HUES64 (cell line): ENCODE data around the gene FATE1. TPM values are rescaled to one million over a fixed set of nuclear protein-coding genes. Genes with fewer than 3 reads are reported as not detected.
A peak's percentile ranks its signal among the peaks of the same experiment; 100 is the strongest.

ENCODE experiments used
- H3K27ac ChIP-seq: 2 replicates; pipeline ENCODE4 v1.7.0; 2013; ENCODE audit warnings: low read depth, low read length, inconsistent platforms
- H3K27me3 ChIP-seq: 2 replicates; pipeline ENCODE4 v1.6.1; 2013; ENCODE audit warnings: mild to moderate bottlenecking, low read length; ENCODE audit not compliant: insufficient read depth
- H3K36me3 ChIP-seq: 2 replicates; pipeline ENCODE4 v1.6.1; 2013; ENCODE audit warnings: mild to moderate bottlenecking, low read length; ENCODE audit not compliant: insufficient read depth
- H3K4me1 ChIP-seq: 2 replicates; pipeline ENCODE4 v1.6.1; 2013; ENCODE audit warnings: mild to moderate bottlenecking, low read length, moderate library complexity; ENCODE audit not compliant: insufficient read depth
- H3K4me3 ChIP-seq: 2 replicates; pipeline ENCODE4 v1.5.1; 2013; ENCODE audit warnings: mild to moderate bottlenecking, low read length, moderate library complexity
- H3K9ac ChIP-seq: 2 replicates; pipeline ENCODE4 v1.6.1; 2013; ENCODE audit warnings: mild to moderate bottlenecking, low read depth, low read length
- H3K9me3 ChIP-seq: 2 replicates; pipeline ENCODE4 v1.6.1; 2013; ENCODE audit warnings: low read depth, low read length; ENCODE audit not compliant: insufficient read depth
- WGBS: fragments of 150-250, 120-280 bp; methylation state at CpG from one replicate; pipeline ENCODE4 v1.1.7; 2013; ENCODE audit warnings: missing lambda C conversion rate; 5-methylcytosine and 5-hydroxymethylcytosine counted together
- polyA plus RNA-seq, 2 experiments: library from polyadenylated mRNA; stranded (reverse); fragments of 50-300 nt; gene quantifications; one replicate each; pipeline ENCODE4 v1.2.3, GENCODE V29; 2013

The FATE1 gene
- polyA plus RNA-seq (2013, experiment 1 of 2), result not detected
- polyA plus RNA-seq (2013, experiment 2 of 2), result not detected

GRCh38 chrX:151715752-151716151, at the start of gene FATE1:
FATE1 (plus strand) TSS chrX:151716035; CDS start chrX:151716120, 85 bp downstream.
- Histone ChIP-seq H3K4me1 (0 out of 2 replicates have a peak, but pooled peaks cover 4% of the 10 kb centered on the region), H3K9ac (no peak within 1 kb of the TSS), H3K4me3 (no peak within 1 kb of the TSS), H3K9me3 (no peaks in the 10 kb centered on the region), H3K36me3 (no peaks in the 10 kb centered on the region), H3K27ac (no peak within 1 kb of the TSS), H3K27me3 (no peaks in the 10 kb centered on the region)
- 100% methylated on average over 3 of the region's 3 CpGs for WGBS

GRCh38 chrX:151675121-151675746, 40.6 kb upstream of the FATE1 start:
- H3K4me3 ChIP-seq, result no peak overlapping the region

DNA sequence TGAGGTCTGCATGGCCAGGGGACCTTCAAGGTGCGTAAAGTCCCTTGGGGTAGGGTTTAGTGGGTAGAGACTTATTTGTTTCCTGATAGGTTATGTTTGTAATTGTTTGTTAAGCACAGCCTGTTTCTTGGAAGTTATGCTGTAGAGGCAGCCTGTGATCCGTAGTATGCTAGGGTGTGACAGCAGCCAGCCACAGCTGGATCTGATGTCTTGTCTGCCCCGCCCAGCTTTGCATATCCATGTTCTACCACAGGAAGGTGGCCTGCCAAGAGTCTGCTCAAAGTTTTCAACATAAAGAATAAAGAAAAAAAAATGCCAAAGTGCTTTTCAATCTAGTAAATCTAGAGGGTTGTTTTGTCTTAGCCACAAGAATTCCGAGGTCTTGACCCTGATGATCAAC, 39.6 kb upstream of the FATE1 start:
- Histone ChIP-seq H3K4me1 (no peaks in the 10 kb centered on the region), H3K4me3 (no peak overlapping the region), H3K36me3 (no peaks in the 10 kb centered on the region), H3K9ac (no peak overlapping the region), H3K9me3 (no peaks in the 10 kb centered on the region), H3K27ac (no peak overlapping the region), H3K27me3 (no peaks in the 10 kb centered on the region)
- 99% methylated on average over 4 of the region's 4 CpGs for WGBS

More at GRCh38 chrX:151675121-151675746, 40.6 kb upstream of the FATE1 start:
- H3K9ac ChIP-seq, result no peak overlapping the region
- no peaks in the 10 kb centered on the region for H3K9me3 ChIP-seq
- no peaks in the 10 kb centered on the region for H3K36me3 ChIP-seq
- H3K4me1 ChIP-seq, result no peaks in the 10 kb centered on the region
- no peaks in the 10 kb centered on the region for H3K27me3 ChIP-seq
- no peak overlapping the region for H3K27ac ChIP-seq
- WGBS, result 72% methylated on average over 6 of the region's 6 CpGs

- no peaks in the 10 kb centered on the region for H3K9me3 ChIP-seq
- no peak overlapping the region for H3K9ac ChIP-seq
- no peaks in the 10 kb centered on the region for H3K4me1 ChIP-seq
- H3K27me3 ChIP-seq, result no peaks in the 10 kb centered on the region
- no peak overlapping the region for H3K27ac ChIP-seq
- H3K4me3 ChIP-seq, result no peak overlapping the region
- H3K36me3 ChIP-seq, result no peaks in the 10 kb centered on the region
- 96% methylated on average over 4 of the region's 5 CpGs for WGBS
Observed at GRCh38 chrX:151679798-151680402, 35.9 kb upstream of the FATE1 start.

DNA sequence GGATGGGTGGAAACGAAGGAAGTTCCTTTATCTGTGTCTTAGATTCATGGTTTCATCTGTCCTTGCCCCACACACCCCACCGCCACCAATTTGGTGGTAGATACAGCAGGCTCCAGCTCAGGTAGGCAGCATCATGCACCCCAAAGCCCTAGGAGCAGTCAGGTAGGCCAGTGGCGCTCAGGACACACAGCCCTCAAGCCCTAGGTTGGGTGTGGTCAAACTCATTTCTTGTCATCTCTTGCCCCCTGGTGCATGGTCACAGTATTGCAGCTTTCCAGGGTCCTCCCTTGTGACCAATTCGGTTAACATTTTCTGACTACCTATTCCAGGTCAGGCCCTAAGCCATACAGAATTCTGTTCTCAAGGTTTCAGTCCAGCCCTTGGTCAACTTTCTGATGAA, 35.0 kb upstream of the FATE1 start:
- Histone ChIP-seq H3K27me3 (no peaks in the 10 kb centered on the region), H3K9ac (no peak overlapping the region), H3K4me3 (no peak overlapping the region), H3K9me3 (no peaks in the 10 kb centered on the region), H3K4me1 (no peaks in the 10 kb centered on the region), H3K36me3 (no peaks in the 10 kb centered on the region), H3K27ac (no peak overlapping the region)
- 42% methylated on average over 3 of the region's 4 CpGs for WGBS

- no peaks in the 10 kb centered on the region for H3K9me3 ChIP-seq
- H3K4me1 ChIP-seq, result no peaks in the 10 kb centered on the region
- H3K4me3 ChIP-seq, result no peak overlapping the region
- H3K36me3 ChIP-seq, result no peaks in the 10 kb centered on the region
- no peak overlapping the region for H3K9ac ChIP-seq
- H3K27ac ChIP-seq, result no peak overlapping the region
- H3K27me3 ChIP-seq, result no peaks in the 10 kb centered on the region; the same call in 1 of the 2 replicates
Observed at GRCh38 chrX:151687635-151688034, 28.2 kb upstream of the FATE1 start.

- Histone ChIP-seq H3K4me1 (no peaks in the 10 kb centered on the region), H3K4me3 (no peak overlapping the region), H3K9ac (no peak overlapping the region), H3K36me3 (no peaks in the 10 kb centered on the region), H3K9me3 (no peaks in the 10 kb centered on the region), H3K27ac (no peak overlapping the region), H3K27me3 (peaks cover 5% of the 10 kb centered on the region; the same call in 1 of the 2 replicates)
Observed at GRCh38 chrX:151688695-151689094, 27.1 kb upstream of the FATE1 start.

GRCh38 chrX:151692825-151693224, 23.0 kb upstream of the FATE1 start:
- no peaks in the 10 kb centered on the region for H3K9me3 ChIP-seq
- H3K27me3 ChIP-seq, result peaks cover 25% of the 10 kb centered on the region
- H3K4me1 ChIP-seq, result no peaks in the 10 kb centered on the region
- no peak overlapping the region for H3K4me3 ChIP-seq
- H3K9ac ChIP-seq, result no peak overlapping the region
- WGBS, result 93% methylated on average over 6 of the region's 6 CpGs
- H3K36me3 ChIP-seq, result no peaks in the 10 kb centered on the region
- no peak overlapping the region for H3K27ac ChIP-seq

DNA sequence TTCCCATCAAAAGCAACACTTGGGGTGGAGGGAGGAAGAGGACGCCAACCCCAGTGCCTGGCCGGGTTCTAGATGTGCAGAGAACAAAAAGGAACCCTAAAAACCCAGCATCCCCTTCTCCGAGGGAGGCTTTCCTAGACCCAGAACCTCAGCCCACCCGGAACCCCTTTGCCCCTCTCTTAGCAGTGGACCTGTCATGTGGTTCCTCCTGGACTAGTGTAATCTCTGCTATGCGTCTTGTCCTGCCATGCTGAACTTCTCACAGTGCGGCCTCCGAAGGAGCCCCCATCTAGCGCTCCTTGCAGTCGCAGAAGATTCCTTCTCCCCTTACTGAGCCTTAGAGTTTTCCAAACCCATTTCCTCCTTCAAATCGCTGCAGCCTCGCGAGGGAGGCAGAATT, 21.7 kb upstream of the FATE1 start:
- Histone ChIP-seq H3K4me3 (peak overlapping the region; percentile 57), H3K27ac (no peak overlapping the region), H3K9ac (no peak overlapping the region), H3K27me3 (peaks cover 25% of the 10 kb centered on the region), H3K4me1 (no peaks in the 10 kb centered on the region), H3K36me3 (no peaks in the 10 kb centered on the region), H3K9me3 (no peaks in the 10 kb centered on the region)
- 73% methylated on average over 9 of the region's 12 CpGs for WGBS

GRCh38 chrX:151694661-151695582, 20.9 kb upstream of the FATE1 start, which contains the start of gene PRRG3:
PRRG3 (plus strand) TSS chrX:151695458; CDS start chrX:151698815, 3,357 bp downstream.
- Histone ChIP-seq H3K4me1 (no peaks in the 10 kb centered on the region), H3K9ac (no peak within 1 kb of the TSS), H3K36me3 (no peaks in the 10 kb centered on the region), H3K27me3 (peaks cover 25% of the 10 kb centered on the region), H3K27ac (no peak within 1 kb of the TSS), H3K9me3 (no peaks in the 10 kb centered on the region), H3K4me3 (peak within 1 kb of the TSS; percentile 57)
- WGBS, result 1% methylated on average over 90 of the region's 100 CpGs
